IMR-90 (cell line): ENCODE data around the gene CSF1. TPM values are rescaled to one million over a fixed set of nuclear protein-coding genes. Genes with fewer than 3 reads are reported as not detected.

Source experiments
- ATAC-seq: fragments of 200-7000 bp; cut with Tn5 transposase; 2 replicates; pipeline ENCODE4 v1.9.1; 2020; ENCODE audit warnings: low read depth, mild to moderate bottlenecking, moderate library complexity
- BruUV-seq: library from RNA; stranded (reverse); fragments of 400-500 nt; replicated peaks from 2 replicates; lab custom pipeline; 2021; lab: Mats Ljungman, UMichigan
- CTCF ChIA-PET: fragments of 300-600 bp; formaldehyde crosslinking; extraction: SDS; loops from one replicate; lab custom pipeline; 2021; ENCODE audit warnings: antibody characterized with exemption; lab: Yijun Ruan, JAX
- POLR2A ChIA-PET: fragments of 300-600 bp; sonication (Branson Sonifier 250); formaldehyde crosslinking; loops from one replicate; lab custom pipeline; 2022; ENCODE audit warnings: antibody characterized with exemption; ENCODE audit not compliant: unreplicated experiment; lab: Charles Lee
- DNase-seq: peaks from one replicate; pipeline ENCODE4 v3.0.0; 2013
- H2AFZ ChIP-seq: replicated peaks from 2 replicates; pipeline ENCODE3; 2013; ENCODE audit warnings: low read length, mild to moderate bottlenecking; ENCODE audit not compliant: poor library complexity
- H2AK5ac ChIP-seq: 2 replicates; pipeline ENCODE4 v1.6.1; 2013; ENCODE audit warnings: low read depth, low read length, inconsistent platforms
- H2AK9ac ChIP-seq: replicated peaks from 2 replicates; pipeline ENCODE3; 2013; ENCODE audit warnings: mild to moderate bottlenecking, low read depth, low read length, moderate library complexity; ENCODE audit not compliant: poor library complexity
- H2BK120ac ChIP-seq: 2 replicates; pipeline ENCODE4 v1.6.1; 2013; ENCODE audit warnings: low read depth, low read length, inconsistent platforms
- H2BK15ac ChIP-seq: 3 replicates; pipeline ENCODE4 v1.6.1; 2013; ENCODE audit warnings: low read depth, low read length, inconsistent platforms
- H2BK20ac ChIP-seq: 2 replicates; pipeline ENCODE4 v1.6.1; 2013; ENCODE audit warnings: low read depth, mild to moderate bottlenecking, inconsistent platforms, low read length, moderate library complexity
- H2BK5ac ChIP-seq: 2 replicates; pipeline ENCODE4 v1.6.1; 2013; ENCODE audit warnings: mild to moderate bottlenecking, low read depth, low read length, inconsistent platforms; ENCODE audit not compliant: poor library complexity, severe bottlenecking
- H3K14ac ChIP-seq: replicated peaks from 2 replicates; pipeline ENCODE4 v1.6.1; 2013; ENCODE audit warnings: low read depth, low read length, inconsistent platforms
- H3K18ac ChIP-seq: 2 replicates; pipeline ENCODE4 v1.6.1; 2013; ENCODE audit warnings: low read depth, low read length, control low read depth
- H3K23ac ChIP-seq: 2 replicates; pipeline ENCODE4 v1.6.1; 2013; ENCODE audit warnings: low read depth, low read length, inconsistent platforms
- H3K27ac ChIP-seq: 2 replicates; pipeline ENCODE4 v1.5.1; 2013; ENCODE audit warnings: mild to moderate bottlenecking, control low read depth, low read length; ENCODE audit not compliant: insufficient read depth
- H3K27me3 ChIP-seq: 2 replicates; pipeline ENCODE4 v1.6.1; 2013; ENCODE audit warnings: low read length; ENCODE audit not compliant: control insufficient read depth, insufficient read depth
- H3K36me3 ChIP-seq: 2 replicates; pipeline ENCODE4 v1.6.1; 2013; ENCODE audit warnings: low read length, mixed read lengths; ENCODE audit not compliant: control insufficient read depth, insufficient read depth
- H3K4ac ChIP-seq: 2 replicates; pipeline ENCODE4 v1.6.1; 2013; ENCODE audit warnings: low read depth, low read length, inconsistent platforms
- H3K4me1 ChIP-seq: 2 replicates; pipeline ENCODE4 v1.6.1; 2013; ENCODE audit warnings: low read length, mixed read lengths; ENCODE audit not compliant: control insufficient read depth, insufficient read depth
- H3K4me2 ChIP-seq: 2 replicates; pipeline ENCODE4 v1.6.1; 2013; ENCODE audit warnings: low read depth, mild to moderate bottlenecking, control low read depth, low read length, moderate library complexity
- H3K4me3 ChIP-seq: 2 replicates; pipeline ENCODE4 v1.5.1; 2013; ENCODE audit warnings: low read depth, mild to moderate bottlenecking, control low read depth, low read length, moderate library complexity; ENCODE audit not compliant: insufficient read depth
- H3K56ac ChIP-seq: 2 replicates; pipeline ENCODE4 v1.6.1; 2013; ENCODE audit warnings: low read length, inconsistent platforms; ENCODE audit not compliant: insufficient read depth; ENCODE audit errors: extremely low read depth
- H3K79me1 ChIP-seq, 2 experiments: 2 replicates each; pipeline ENCODE4 v1.6.1; 2013; ENCODE audit warnings: low read length in 2 of 2, inconsistent platforms in 1 of 2, low read depth in 1 of 2
- H3K9ac ChIP-seq: 2 replicates; pipeline ENCODE4 v1.6.1; 2013; ENCODE audit warnings: low read depth, low read length, control low read depth
- H3K9me1 ChIP-seq: 2 replicates; pipeline ENCODE4 v1.6.1; 2013; ENCODE audit warnings: low read length, inconsistent platforms; ENCODE audit not compliant: insufficient read depth
- H3K9me3 ChIP-seq: 2 replicates; pipeline ENCODE4 v1.6.1; 2013; ENCODE audit warnings: low read length; ENCODE audit not compliant: control insufficient read depth, insufficient read depth
- H4K20me1 ChIP-seq: 2 replicates; pipeline ENCODE4 v1.6.1; 2013; ENCODE audit warnings: low read length, inconsistent platforms; ENCODE audit not compliant: insufficient read depth
- H4K5ac ChIP-seq: 2 replicates; pipeline ENCODE4 v1.6.1; 2013; ENCODE audit warnings: mild to moderate bottlenecking, low read depth, low read length, control low read depth
- H4K8ac ChIP-seq, 2 experiments: 2 replicates each; pipeline ENCODE4 v1.6.1; 2013; ENCODE audit warnings: low read depth in 2 of 2, low read length in 2 of 2, control low read depth in 1 of 2, inconsistent platforms in 1 of 2
- H4K91ac ChIP-seq: 2 replicates; pipeline ENCODE4 v1.6.1; 2013; ENCODE audit warnings: low read depth, low read length, inconsistent platforms; ENCODE audit not compliant: insufficient read depth
- CEBPB ChIP-seq: IDR thresholded peaks from 2 replicates; pipeline ENCODE4 v1.6.1; 2012; ENCODE audit warnings: low read depth, low read length, improper control_type of control experiment
- CHD1 ChIP-seq: IDR thresholded peaks from 2 replicates; pipeline ENCODE4 v1.6.1; 2012; ENCODE audit warnings: low read depth, low read length, improper control_type of control experiment
- ELK1 ChIP-seq: fragments of 150-350 bp; IDR thresholded peaks from 2 replicates; pipeline ENCODE4 v1.6.1; 2016; ENCODE audit warnings: low read depth, mild to moderate bottlenecking, low read length, moderate library complexity, borderline replicate concordance
- FOS ChIP-seq: fragments of 150-350 bp; IDR thresholded peaks from 2 replicates; pipeline ENCODE4 v1.6.1; 2016; ENCODE audit warnings: low read depth, low read length
- MAFK ChIP-seq: IDR thresholded peaks from 2 replicates; pipeline ENCODE4 v1.6.1; 2012; ENCODE audit warnings: low read depth, low read length, improper control_type of control experiment
- MAZ ChIP-seq: IDR thresholded peaks from 2 replicates; pipeline ENCODE4 v1.6.1; 2012; ENCODE audit warnings: low read depth, mild to moderate bottlenecking, low read length, improper control_type of control experiment, moderate library complexity, borderline replicate concordance
- MXI1 ChIP-seq: IDR thresholded peaks from 2 replicates; pipeline ENCODE4 v1.6.1; 2012; ENCODE audit warnings: low read depth, mild to moderate bottlenecking, low read length, moderate library complexity, borderline replicate concordance
- NFE2L2 ChIP-seq: fragments of 150-350 bp; IDR thresholded peaks from 2 replicates; pipeline ENCODE4 v1.6.1; 2016; ENCODE audit warnings: low read depth, mild to moderate bottlenecking, low read length
- POLR2A ChIP-seq: IDR thresholded peaks from 2 replicates; pipeline ENCODE4 v1.6.1; 2012; ENCODE audit warnings: mild to moderate bottlenecking, low read depth, low read length
- RAD21 ChIP-seq: IDR thresholded peaks from 2 replicates; pipeline ENCODE4 v1.6.1; 2012; ENCODE audit warnings: low read length, improper control_type of control experiment
- RCOR1 ChIP-seq: IDR thresholded peaks from 2 replicates; pipeline ENCODE4 v1.6.1; 2012; ENCODE audit warnings: mild to moderate bottlenecking, low read length, improper control_type of control experiment; ENCODE audit not compliant: insufficient replicate concordance
- RFX5 ChIP-seq: IDR thresholded peaks from 2 replicates; pipeline ENCODE4 v1.8.0; 2012; ENCODE audit warnings: low read depth, mild to moderate bottlenecking, low read length, moderate library complexity
- WGBS, 2 experiments: methylation state at CpG; one replicate each; pipeline versions ENCODE4 v1.1.5 to v1.1.7; 2013; ENCODE audit warnings: missing lambda C conversion rate in 2 of 2; ENCODE audit not compliant: insufficient read length in 1 of 2; ENCODE audit errors: extremely low coverage in 2 of 2; 5-methylcytosine and 5-hydroxymethylcytosine counted together
- dilution Hi-C: fragments of 300-500 bp; cut with HindIII; formaldehyde crosslinking; loops from one replicate; pipeline ENCODE4 v1.14.3; 2018; ENCODE audit warnings: low sequenced_read_pairs; ENCODE audit not compliant: unreplicated experiment
- in situ Hi-C: fragments of 300-500 bp; cut with MboI; formaldehyde crosslinking; loops from 3 replicates; pipeline ENCODE4 v1.14.3; 2019; ENCODE audit warnings: low sequenced_read_pairs, inconsistent platforms, mixed read lengths
- intact Hi-C: fragments of 100-400 bp; cut with micrococcal nuclease; formaldehyde crosslinking; loops from 2 replicates; pipeline ENCODE4 v1.10.0; 2022
- polyA plus RNA-seq, 3 experiments: library from polyadenylated mRNA; depleted of rRNA; stranded (reverse); fragments of >200 nt; gene quantifications; 2 replicates each; pipeline ENCODE4 v1.2.3, GENCODE V29; 2012; ENCODE audit warnings: low replicate concordance in 1 of 3
- total RNA-seq: library from RNA; depleted of rRNA; stranded (reverse); fragments of >200 nt; gene quantifications from 2 replicates; pipeline ENCODE4 v1.2.3, GENCODE V29; 2012
- TF ChIP-seq, protein P1 (sequence below): conservative IDR thresholded peaks from 2 replicates; pipeline ENCODE4 v1.5.1; 2012; ENCODE audit warnings: mild to moderate bottlenecking, low read depth, low read length, improper control_type of control experiment

CSF1 gene
- total and polyA plus RNA-seq, 2 of the 4 experiments (the other 2 are of a cell fraction) = 14.3 to 22.0 TPM

- dilution Hi-C loops = no loop called here
- H2AFZ ChIP-seq = peak overlapping the region; percentile 92
- peaks cover 20 to 60% of the 10 kb centered on the region in 2 experiments; a peak in 3 of 4 replicates for H3K79me1 ChIP-seq
- peak overlapping the region; percentile 90 for H4K91ac ChIP-seq
- ChIA-PET POLR2A (interaction anchor here (0.7 kb wide), 1 partner anchor 89 kb away, joined by 3 read pairs; no protein-coding TSS in a partner anchor), CTCF (interaction anchor here (2.0 kb wide), 1 partner anchor 73 kb away, joined by 9 read pairs; the partner anchor contains the start of gene AHCYL1)
- peaks cover 45% of the 10 kb centered on the region for H4K20me1 ChIP-seq
- peak overlapping the region; percentile 88 to 92; a peak in 3 of 4 replicates for H4K8ac ChIP-seq
- no peaks in the 10 kb centered on the region for H3K9me3 ChIP-seq
- H3K9ac ChIP-seq = peak overlapping the region; percentile 92
- no peaks in the 10 kb centered on the region; the same call in 1 of the 2 replicates for H3K27me3 ChIP-seq
- peak overlapping the region; percentile 63 for H2BK5ac ChIP-seq
- H3K27ac ChIP-seq = peak overlapping the region; percentile 85
- peak overlapping the region; percentile 81 for H3K4me2 ChIP-seq
- 0% methylated on average over 9 of the region's 70 CpGs; no CpG with 5 or more reads in 1 of the 2 experiments for WGBS, 2 experiments
- peak overlapping the region; percentile 98 for H3K4me3 ChIP-seq
- peaks cover 17% of the 10 kb centered on the region for H3K36me3 ChIP-seq
- H3K56ac ChIP-seq = peak overlapping the region; percentile 89; the same call in 1 of the 2 replicates
- peak overlapping the region; percentile 22; the same call in 1 of the 2 replicates for H2BK20ac ChIP-seq
- H2BK120ac ChIP-seq = peak overlapping the region; percentile 66
- intact Hi-C loops = loop anchor here (1.0 to 5.0 kb wide), 4 partner anchors 34 to 364 kb away; partner anchors contain the start of genes AHCYL1 and GNAI3
- peak overlapping the region; percentile 95 for H3K18ac ChIP-seq
- in situ Hi-C loops = loop anchor here (10.0 to 25.0 kb wide), 2 partner anchors 124 to 266 kb away; no protein-coding TSS in a partner anchor
- DNase-seq = no peak
- peak overlapping the region; percentile 97 for H3K23ac ChIP-seq
- H3K14ac ChIP-seq = peak overlapping the region; percentile 88
- H3K4me1 ChIP-seq = peaks cover 25% of the 10 kb centered on the region
- H3K4ac ChIP-seq = peak overlapping the region; percentile 92
- H4K5ac ChIP-seq = peak overlapping the region; percentile 47
- H2AK9ac ChIP-seq = peak overlapping the region; percentile 94
- H3K9me1 ChIP-seq = peaks cover 32% of the 10 kb centered on the region
- peak overlapping the region; percentile 28; the same call in 2 of the 3 replicates for H2BK15ac ChIP-seq
- 0 out of 2 replicates have a peak, but pooled peaks have one; percentile 1 for ATAC-seq
- peak overlapping the region; percentile 97 for H2AK5ac ChIP-seq
- BruUV-seq = no TSS peak
- TF ChIP-seq NFE2L2 (no peak), RFX5 (no peak), ELK1 (no peak), MXI1 (no peak), MAFK (no peak), RAD21 (no peak), POLR2A (no peak), CHD1 (no peak), CEBPB (no peak), MAZ (no peak), FOS (no peak), RCOR1 (no peak)
- TF ChIP-seq, protein P1, sequence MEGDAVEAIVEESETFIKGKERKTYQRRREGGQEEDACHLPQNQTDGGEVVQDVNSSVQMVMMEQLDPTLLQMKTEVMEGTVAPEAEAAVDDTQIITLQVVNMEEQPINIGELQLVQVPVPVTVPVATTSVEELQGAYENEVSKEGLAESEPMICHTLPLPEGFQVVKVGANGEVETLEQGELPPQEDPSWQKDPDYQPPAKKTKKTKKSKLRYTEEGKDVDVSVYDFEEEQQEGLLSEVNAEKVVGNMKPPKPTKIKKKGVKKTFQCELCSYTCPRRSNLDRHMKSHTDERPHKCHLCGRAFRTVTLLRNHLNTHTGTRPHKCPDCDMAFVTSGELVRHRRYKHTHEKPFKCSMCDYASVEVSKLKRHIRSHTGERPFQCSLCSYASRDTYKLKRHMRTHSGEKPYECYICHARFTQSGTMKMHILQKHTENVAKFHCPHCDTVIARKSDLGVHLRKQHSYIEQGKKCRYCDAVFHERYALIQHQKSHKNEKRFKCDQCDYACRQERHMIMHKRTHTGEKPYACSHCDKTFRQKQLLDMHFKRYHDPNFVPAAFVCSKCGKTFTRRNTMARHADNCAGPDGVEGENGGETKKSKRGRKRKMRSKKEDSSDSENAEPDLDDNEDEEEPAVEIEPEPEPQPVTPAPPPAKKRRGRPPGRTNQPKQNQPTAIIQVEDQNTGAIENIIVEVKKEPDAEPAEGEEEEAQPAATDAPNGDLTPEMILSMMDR = no peak
Measured at GRCh38 chr1:109910963-109911798, 532 bp downstream of the CSF1 start.
